Cardiac muscle cell (in vitro differentiated cells and primary cell): ENCODE results near the gene D2HGDH. TPM values are rescaled to one million over a fixed set of nuclear protein-coding genes. Genes with fewer than 3 reads are reported as not detected.
A peak's percentile ranks its signal among the peaks of the same experiment; 100 is the strongest.

Experiments
- DNase-seq, 2 donors: peaks; one replicate each; pipeline versions ENCODE4 v3.0.0 to v3.0.0-alpha.2; 2010 to 2017; ENCODE audit warnings: low read depth in 1 of 2, low spot score in 1 of 2
- H3K27ac ChIP-seq: fragments of 200-600 bp; sonication (generic); 2 replicates; pipeline ENCODE4 v1.5.1; 2016
- H3K27me3 ChIP-seq: fragments of 200-600 bp; sonication (generic); 2 replicates; pipeline ENCODE4 v1.6.0; 2016; ENCODE audit warnings: control low read depth
- H3K36me3 ChIP-seq: fragments of 200-600 bp; sonication (generic); 2 replicates; pipeline ENCODE4 v1.5.1; 2016; ENCODE audit warnings: control low read depth
- H3K4me1 ChIP-seq: fragments of 200-600 bp; sonication (generic); 2 replicates; pipeline ENCODE4 v1.8.1; 2017; ENCODE audit warnings: low read depth, mild to moderate bottlenecking, mixed run types
- H3K4me3 ChIP-seq: fragments of 200-600 bp; sonication (generic); 2 replicates; pipeline ENCODE4 v1.5.1; 2016; ENCODE audit warnings: mild to moderate bottlenecking
- H3K9me3 ChIP-seq: fragments of 200-600 bp; sonication (generic); 2 replicates; pipeline ENCODE4 v1.5.1; 2017; ENCODE audit warnings: low read depth, mild to moderate bottlenecking, control low read depth
- polyA plus RNA-seq: library from polyadenylated mRNA; unstranded; fragments of >200 nt; fragmentation: Nextera tagmentation; extraction: Ambion mirVana; gene quantifications from 2 replicates; pipeline ENCODE4 v1.2.1, GENCODE V29; 2016
- total RNA-seq: library from RNA; depleted of rRNA; stranded (reverse); fragments of >200 nt; gene quantifications from 2 replicates; pipeline ENCODE4 v1.2.3, GENCODE V29; 2016
- TF ChIP-seq, protein P1 (sequence below): IDR thresholded peaks from 2 replicates; pipeline ENCODE4 v1.5.1; 2012; ENCODE audit warnings: low read depth, mild to moderate bottlenecking, low read length

The D2HGDH gene
- total RNA-seq = 19.4 and 26.8 TPM in 2 replicates
- polyA plus RNA-seq = 23.4 and 24.6 TPM in 2 replicates

DNA sequence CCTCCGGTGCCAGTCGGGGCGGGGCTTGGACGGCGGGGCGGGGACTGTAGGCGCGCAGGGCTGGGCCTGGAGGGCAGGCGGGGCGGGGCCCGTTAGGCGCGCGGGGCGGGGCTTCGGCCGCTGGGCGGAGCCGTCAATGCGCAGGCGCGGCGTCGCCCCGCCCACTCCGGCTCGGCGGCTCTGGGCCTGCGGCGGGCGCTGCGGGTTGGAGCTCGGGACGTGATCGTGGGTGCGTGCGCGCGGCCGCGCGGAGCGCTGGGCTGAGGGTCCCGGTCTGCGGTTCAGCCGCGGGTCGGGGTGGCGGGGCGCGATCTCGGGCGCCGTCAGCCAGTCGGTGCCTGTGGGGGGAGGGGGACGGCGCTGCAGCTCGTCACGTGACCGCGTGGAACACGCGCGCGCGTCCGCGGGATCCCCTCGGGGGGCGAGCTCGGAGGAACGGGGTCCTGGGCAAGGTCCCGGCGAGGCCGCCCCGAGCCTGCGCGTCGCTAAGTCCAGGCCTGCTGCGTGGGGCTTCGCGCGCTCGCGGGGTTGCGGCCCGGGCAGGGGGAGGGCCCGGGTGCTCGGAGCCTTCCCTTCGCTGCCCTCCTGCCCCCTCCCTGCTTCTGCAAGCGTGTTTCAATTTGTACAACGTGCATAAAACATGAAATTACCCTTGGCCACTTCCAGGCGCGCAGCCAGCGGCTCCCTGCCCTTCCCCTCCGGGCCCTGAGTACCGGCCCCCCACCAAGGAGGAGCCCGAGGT lies at the start of gene D2HGDH:
Gene D2HGDH, plus strand, starts transcription at position 164 of the 742 bp plus-strand sequence. CDS start 595 bp downstream, outside the sequence.
- Histone ChIP-seq H3K27me3 (no peaks in the 10 kb centered on the region), H3K4me3 (peak within 1 kb of the TSS; percentile 98), H3K4me1 (no peaks in the 10 kb centered on the region), H3K9me3 (no peaks in the 10 kb centered on the region), H3K27ac (peak within 1 kb of the TSS; percentile 72), H3K36me3 (no peaks in the 10 kb centered on the region)
- DNase-seq = peak; percentile 90 to 95
- TF ChIP-seq, protein P1, sequence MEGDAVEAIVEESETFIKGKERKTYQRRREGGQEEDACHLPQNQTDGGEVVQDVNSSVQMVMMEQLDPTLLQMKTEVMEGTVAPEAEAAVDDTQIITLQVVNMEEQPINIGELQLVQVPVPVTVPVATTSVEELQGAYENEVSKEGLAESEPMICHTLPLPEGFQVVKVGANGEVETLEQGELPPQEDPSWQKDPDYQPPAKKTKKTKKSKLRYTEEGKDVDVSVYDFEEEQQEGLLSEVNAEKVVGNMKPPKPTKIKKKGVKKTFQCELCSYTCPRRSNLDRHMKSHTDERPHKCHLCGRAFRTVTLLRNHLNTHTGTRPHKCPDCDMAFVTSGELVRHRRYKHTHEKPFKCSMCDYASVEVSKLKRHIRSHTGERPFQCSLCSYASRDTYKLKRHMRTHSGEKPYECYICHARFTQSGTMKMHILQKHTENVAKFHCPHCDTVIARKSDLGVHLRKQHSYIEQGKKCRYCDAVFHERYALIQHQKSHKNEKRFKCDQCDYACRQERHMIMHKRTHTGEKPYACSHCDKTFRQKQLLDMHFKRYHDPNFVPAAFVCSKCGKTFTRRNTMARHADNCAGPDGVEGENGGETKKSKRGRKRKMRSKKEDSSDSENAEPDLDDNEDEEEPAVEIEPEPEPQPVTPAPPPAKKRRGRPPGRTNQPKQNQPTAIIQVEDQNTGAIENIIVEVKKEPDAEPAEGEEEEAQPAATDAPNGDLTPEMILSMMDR = no peak

DNA sequence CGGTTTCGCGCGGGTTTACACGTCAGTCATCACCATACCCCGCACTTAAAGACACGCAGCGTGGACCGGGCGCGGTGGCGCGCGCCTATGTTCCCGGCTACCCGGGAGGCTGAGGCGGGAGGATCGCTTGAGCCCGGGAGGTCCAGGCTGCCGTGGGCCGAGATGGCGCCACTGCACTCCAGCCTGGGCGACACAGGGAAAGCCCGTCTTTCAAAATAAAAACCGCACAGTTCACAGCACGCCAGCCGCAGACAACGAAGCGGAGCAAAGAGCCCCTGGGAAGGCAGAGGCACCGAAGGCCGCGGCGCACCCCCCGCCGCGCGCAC lies 48.1 kb upstream of the D2HGDH start:
- no peaks in the 10 kb centered on the region for H3K9me3 ChIP-seq
- peak overlapping the region; percentile 79 for H3K27ac ChIP-seq
- peaks cover 8% of the 10 kb centered on the region for H3K4me1 ChIP-seq
- peaks cover 10% of the 10 kb centered on the region for H3K36me3 ChIP-seq
- TF ChIP-seq, protein P1 = no peak
- H3K4me3 ChIP-seq = peak overlapping the region; percentile 82
- DNase-seq = no peak
- no peaks in the 10 kb centered on the region for H3K27me3 ChIP-seq

DNA sequence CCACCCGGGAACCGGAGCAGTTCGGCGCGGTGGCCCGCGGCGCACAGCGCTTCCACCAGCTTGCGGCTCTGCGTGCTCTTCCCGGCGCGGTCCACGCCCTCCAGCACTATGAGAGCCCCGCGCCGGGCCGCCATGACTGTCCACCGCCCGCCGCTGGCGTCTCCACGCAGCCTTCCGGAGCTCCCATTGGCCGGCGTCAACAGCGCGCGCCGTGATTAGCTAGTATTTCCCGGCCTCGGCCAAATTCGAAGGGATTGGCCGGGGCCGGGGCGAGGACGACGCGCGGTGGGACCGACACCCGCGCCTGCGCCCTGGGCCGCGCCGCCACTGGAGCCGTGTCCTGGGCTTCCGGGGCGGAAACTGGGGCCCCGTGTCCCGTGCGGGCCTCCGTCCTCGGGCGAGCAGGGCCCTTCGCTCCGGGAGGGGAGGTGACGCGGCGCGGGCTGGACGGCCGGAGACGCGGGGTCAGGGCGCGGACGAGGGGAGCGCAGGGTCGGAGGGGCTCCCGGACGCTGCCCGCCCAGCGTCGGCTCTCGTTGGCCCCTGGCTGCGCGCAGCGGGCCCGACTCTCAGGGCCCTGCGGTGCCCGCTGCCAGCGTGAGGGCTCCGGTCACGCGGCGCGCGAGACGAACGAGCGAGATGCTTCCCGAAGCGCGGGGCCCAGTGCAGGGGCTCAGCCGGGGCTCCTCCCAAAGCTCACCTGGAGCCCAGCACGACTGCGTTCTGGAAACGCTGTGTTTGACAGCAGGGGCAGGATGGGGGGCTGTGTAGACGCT lies 47.6 kb upstream of the D2HGDH start, which contains the start of gene DTYMK:
Gene DTYMK, minus strand, starts transcription at position 166 of the 776 bp plus-strand sequence. Its CDS starts 32 bp downstream, at position 134.
- peak within 1 kb of the TSS; percentile 96 for H3K27ac ChIP-seq
- DNase-seq = peak; percentile 98 to 99
- H3K4me1 ChIP-seq = peaks cover 8% of the 10 kb centered on the region
- H3K36me3 ChIP-seq = peaks cover 6% of the 10 kb centered on the region
- no peaks in the 10 kb centered on the region for H3K27me3 ChIP-seq
- TF ChIP-seq, protein P1 = no peak
- H3K4me3 ChIP-seq = peak within 1 kb of the TSS; percentile 82
- no peaks in the 10 kb centered on the region for H3K9me3 ChIP-seq

DNA sequence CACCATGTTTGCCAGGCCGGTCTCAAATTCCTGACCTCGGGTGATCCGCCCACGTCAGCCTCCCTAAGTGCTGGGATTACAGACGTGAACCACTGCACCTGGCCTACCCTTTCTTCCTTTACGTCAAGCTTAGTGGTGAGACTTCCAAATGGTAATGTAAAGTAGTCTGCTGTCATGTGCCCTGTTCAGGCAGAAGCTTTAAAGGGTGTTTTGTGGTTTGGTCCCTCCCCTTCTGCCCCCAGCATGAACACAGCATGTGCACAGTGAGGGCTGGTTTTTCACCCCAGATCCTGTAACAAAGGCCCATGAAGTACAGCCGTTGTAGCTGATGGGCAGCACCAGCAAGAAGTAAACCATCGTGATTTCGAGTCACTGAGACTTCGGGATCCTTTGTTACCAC lies 45.1 kb upstream of the D2HGDH start:
- Histone ChIP-seq H3K4me3 (no peak overlapping the region), H3K36me3 (peaks cover 1% of the 10 kb centered on the region), H3K27ac (no peak overlapping the region), H3K27me3 (no peaks in the 10 kb centered on the region), H3K4me1 (peaks cover 8% of the 10 kb centered on the region), H3K9me3 (no peaks in the 10 kb centered on the region)
- no peak for DNase-seq
- TF ChIP-seq, protein P1 = no peak

DNA sequence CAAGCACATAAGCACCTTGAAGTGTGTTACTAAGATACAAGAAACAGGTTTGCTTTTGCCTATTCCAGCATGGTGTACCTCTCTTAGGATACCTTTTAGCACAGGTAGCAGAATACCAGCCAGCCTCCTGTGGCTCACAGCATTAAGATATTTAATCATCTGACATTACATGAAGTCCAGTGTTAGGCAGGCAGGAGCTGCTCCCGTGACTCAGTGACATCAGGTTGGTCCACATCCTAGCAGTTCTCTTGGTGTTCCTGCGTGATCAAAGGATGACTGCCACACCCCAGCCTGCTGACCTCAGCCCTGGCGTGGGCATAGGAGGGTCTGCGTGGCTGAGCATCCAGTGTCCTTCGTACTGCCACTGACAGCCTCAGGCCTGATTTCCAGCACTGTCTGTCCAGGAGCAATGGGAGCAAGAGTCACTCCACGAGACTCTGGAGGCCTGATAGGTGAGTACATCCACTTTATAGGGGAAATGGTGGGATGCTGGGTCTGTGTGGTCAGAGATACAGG lies 44.2 kb upstream of the D2HGDH start:
- Histone ChIP-seq H3K27ac (no peak overlapping the region), H3K27me3 (no peaks in the 10 kb centered on the region), H3K9me3 (no peaks in the 10 kb centered on the region), H3K4me3 (no peak overlapping the region), H3K4me1 (peaks cover 8% of the 10 kb centered on the region), H3K36me3 (no peaks in the 10 kb centered on the region)
- TF ChIP-seq, protein P1 = no peak
- no peak for DNase-seq
